Measurements from ENCODE around the gene HEMK1. TPM values are rescaled to one million over a fixed set of nuclear protein-coding genes. Genes with fewer than 3 reads are reported as not detected.

The HEMK1 gene
- total RNA-seq, 3 donors from 2014 or later (not counting 1 experiment from before 2014, with no cell fraction given): 20.5 to 29.3 (median 28.2) TPM

GRCh38 chr3:50637945-50638344 lies 68.6 kb downstream of the HEMK1 start:
- H3K4me1 ChIP-seq (ENCODE audit: control insufficient read depth, insufficient read depth, low read length): peaks cover 55% of the 10 kb centered on the region
- H3K9me3 Mint-ChIP-seq: no peaks in the 10 kb centered on the region
- H3K9me3 ChIP-seq (ENCODE audit: control insufficient read depth, insufficient read depth, low read length): no peaks in the 10 kb centered on the region
- H3K4me3 Mint-ChIP-seq: no peak overlapping the region
- ATAC-seq: no peak
- no peak overlapping the region for H3K27ac ChIP-seq (ENCODE audit: low read length)
- intact Hi-C loops (cut with micrococcal nuclease): no loop called here
- H3K36me3 Mint-ChIP-seq: no peaks in the 10 kb centered on the region
- H3K27me3 ChIP-seq (ENCODE audit: control insufficient read depth, insufficient read depth, low read length): no peaks in the 10 kb centered on the region
- TF ChIP-seq, protein P1, sequence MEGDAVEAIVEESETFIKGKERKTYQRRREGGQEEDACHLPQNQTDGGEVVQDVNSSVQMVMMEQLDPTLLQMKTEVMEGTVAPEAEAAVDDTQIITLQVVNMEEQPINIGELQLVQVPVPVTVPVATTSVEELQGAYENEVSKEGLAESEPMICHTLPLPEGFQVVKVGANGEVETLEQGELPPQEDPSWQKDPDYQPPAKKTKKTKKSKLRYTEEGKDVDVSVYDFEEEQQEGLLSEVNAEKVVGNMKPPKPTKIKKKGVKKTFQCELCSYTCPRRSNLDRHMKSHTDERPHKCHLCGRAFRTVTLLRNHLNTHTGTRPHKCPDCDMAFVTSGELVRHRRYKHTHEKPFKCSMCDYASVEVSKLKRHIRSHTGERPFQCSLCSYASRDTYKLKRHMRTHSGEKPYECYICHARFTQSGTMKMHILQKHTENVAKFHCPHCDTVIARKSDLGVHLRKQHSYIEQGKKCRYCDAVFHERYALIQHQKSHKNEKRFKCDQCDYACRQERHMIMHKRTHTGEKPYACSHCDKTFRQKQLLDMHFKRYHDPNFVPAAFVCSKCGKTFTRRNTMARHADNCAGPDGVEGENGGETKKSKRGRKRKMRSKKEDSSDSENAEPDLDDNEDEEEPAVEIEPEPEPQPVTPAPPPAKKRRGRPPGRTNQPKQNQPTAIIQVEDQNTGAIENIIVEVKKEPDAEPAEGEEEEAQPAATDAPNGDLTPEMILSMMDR (IDR thresholded peaks at IDR 0.05): no peak
- H3K4me1 Mint-ChIP-seq: peaks cover 37 to 56% of the 10 kb centered on the region in 2 donors
- DNase-seq: no peak
- no peak overlapping the region for H3K4me3 ChIP-seq (ENCODE audit: low read length)
- 47% methylated on average over 3 of the region's 3 CpGs for WGBS (ENCODE audit: insufficient coverage)
- H3K27ac Mint-ChIP-seq: peak overlapping the region; percentile 16 to 72
- peaks cover 34% of the 10 kb centered on the region for H3K36me3 ChIP-seq (ENCODE audit: control insufficient read depth, insufficient read depth, low read length)
- H3K27me3 Mint-ChIP-seq (ENCODE audit: low read depth in 2 of 2): no peaks in the 10 kb centered on the region

GRCh38 chr3:50639055-50639494 lies 69.8 kb downstream of the HEMK1 start:
- DNase-seq (no peak), ATAC-seq (no peak)
- intact Hi-C loops (cut with micrococcal nuclease): no loop called here
- H3K4me1 Mint-ChIP-seq: peaks cover 31 to 44% of the 10 kb centered on the region in 2 donors
- H3K27me3 Mint-ChIP-seq (ENCODE audit: low read depth in 2 of 2): no peaks in the 10 kb centered on the region
- no peaks in the 10 kb centered on the region for H3K9me3 ChIP-seq (ENCODE audit: control insufficient read depth, insufficient read depth, low read length)
- H3K27ac ChIP-seq (ENCODE audit: low read length): no peak overlapping the region
- H3K36me3 ChIP-seq (ENCODE audit: control insufficient read depth, insufficient read depth, low read length): peaks cover 45% of the 10 kb centered on the region
- TF ChIP-seq, protein P1 (IDR thresholded peaks at IDR 0.05): no peak
- no peaks in the 10 kb centered on the region for H3K9me3 Mint-ChIP-seq
- H3K4me3 Mint-ChIP-seq: no peak overlapping the region
- 97% methylated on average over 5 of the region's 6 CpGs for WGBS (ENCODE audit: insufficient coverage)
- H3K36me3 Mint-ChIP-seq: no peaks in the 10 kb centered on the region
- H3K4me1 ChIP-seq (ENCODE audit: control insufficient read depth, insufficient read depth, low read length): peaks cover 44% of the 10 kb centered on the region
- no peak overlapping the region for H3K4me3 ChIP-seq (ENCODE audit: low read length)
- no peaks in the 10 kb centered on the region for H3K27me3 ChIP-seq (ENCODE audit: control insufficient read depth, insufficient read depth, low read length)
- H3K27ac Mint-ChIP-seq: peak overlapping the region in 1 of 2 donors; percentile 33

GRCh38 chr3:50642382-50642781 lies 73.1 kb downstream of the HEMK1 start:
- H3K4me3 Mint-ChIP-seq: no peak overlapping the region
- no peaks in the 10 kb centered on the region for H3K27me3 Mint-ChIP-seq (ENCODE audit: low read depth in 2 of 2)
- Histone ChIP-seq H3K27ac (ENCODE audit: low read length) (no peak overlapping the region), H3K36me3 (ENCODE audit: control insufficient read depth, insufficient read depth, low read length) (peaks cover 74% of the 10 kb centered on the region), H3K9me3 (ENCODE audit: control insufficient read depth, insufficient read depth, low read length) (no peaks in the 10 kb centered on the region), H3K4me3 (ENCODE audit: low read length) (no peak overlapping the region), H3K27me3 (ENCODE audit: control insufficient read depth, insufficient read depth, low read length) (no peaks in the 10 kb centered on the region), H3K4me1 (ENCODE audit: control insufficient read depth, insufficient read depth, low read length) (peaks cover 11% of the 10 kb centered on the region)
- TF ChIP-seq, protein P1 (IDR thresholded peaks at IDR 0.05): no peak
- H3K9me3 Mint-ChIP-seq: no peaks in the 10 kb centered on the region
- 83% methylated on average over 1 of the region's 1 CpG for WGBS (ENCODE audit: insufficient coverage)
- no peaks in the 10 kb centered on the region for H3K36me3 Mint-ChIP-seq
- intact Hi-C loops (cut with micrococcal nuclease): no loop called here
- no peak overlapping the region for H3K27ac Mint-ChIP-seq
- peaks cover 17 to 24% of the 10 kb centered on the region in 2 donors for H3K4me1 Mint-ChIP-seq
- ATAC-seq: no peak
- no peak for DNase-seq

GRCh38 chr3:50644561-50644960 lies 75.2 kb downstream of the HEMK1 start:
- no peak overlapping the region for H3K27ac Mint-ChIP-seq

More at GRCh38 chr3:50644561-50644960, 75.2 kb downstream of the HEMK1 start:
- Histone ChIP-seq H3K4me3 (ENCODE audit: low read length) (no peak overlapping the region), H3K27ac (ENCODE audit: low read length) (no peak overlapping the region), H3K4me1 (ENCODE audit: control insufficient read depth, insufficient read depth, low read length) (no peaks in the 10 kb centered on the region), H3K36me3 (ENCODE audit: control insufficient read depth, insufficient read depth, low read length) (peaks cover 86% of the 10 kb centered on the region), H3K9me3 (ENCODE audit: control insufficient read depth, insufficient read depth, low read length) (no peaks in the 10 kb centered on the region), H3K27me3 (ENCODE audit: control insufficient read depth, insufficient read depth, low read length) (no peaks in the 10 kb centered on the region)
- Mint-ChIP-seq H3K27me3 (ENCODE audit: low read depth in 2 of 2) (no peaks in the 10 kb centered on the region), H3K36me3 (no peaks in the 10 kb centered on the region), H3K4me1 (peaks cover 4 to 5% of the 10 kb centered on the region in 2 donors), H3K4me3 (no peak overlapping the region), H3K9me3 (no peaks in the 10 kb centered on the region)
- DNase-seq: no peak
- ATAC-seq: no peak
- intact Hi-C loops (cut with micrococcal nuclease): no loop called here
- TF ChIP-seq, protein P1 (IDR thresholded peaks at IDR 0.05): no peak
- 95% methylated on average over 7 of the region's 7 CpGs for WGBS (ENCODE audit: insufficient coverage)

All from natural killer cell (primary cell).